Activated T-cell treated with anti-CD3 and anti-CD28 coated beads, Interleukin-2, amount 50 U/mL, for 24 hours (primary cell): Measurements from ENCODE around the gene HEG1.

Experiments
- DNase-seq: peaks from one replicate; pipeline ENCODE4 v3.0.0-alpha.2; 2020
- H3K27ac Mint-ChIP-seq: 2 replicates; pipeline ENCODE4 v1.8.0; 2020; ENCODE audit warnings: mild to moderate bottlenecking, mixed read lengths
- H3K27me3 Mint-ChIP-seq: 2 replicates; pipeline ENCODE4 v1.8.0; 2020; ENCODE audit warnings: mixed read lengths
- H3K36me3 Mint-ChIP-seq: 2 replicates; pipeline ENCODE4 v1.8.0; 2020; ENCODE audit warnings: low read depth, mixed read lengths
- H3K4me1 Mint-ChIP-seq: 2 replicates; pipeline ENCODE4 v1.8.0; 2020; ENCODE audit warnings: low read depth, mixed read lengths
- H3K4me3 Mint-ChIP-seq: 2 replicates; pipeline ENCODE4 v1.8.0; 2020; ENCODE audit warnings: mild to moderate bottlenecking, moderate library complexity, mixed read lengths
- H3K9me3 Mint-ChIP-seq: 2 replicates; pipeline ENCODE4 v1.8.0; 2020; ENCODE audit warnings: mixed read lengths

The HEG1 gene

DNA sequence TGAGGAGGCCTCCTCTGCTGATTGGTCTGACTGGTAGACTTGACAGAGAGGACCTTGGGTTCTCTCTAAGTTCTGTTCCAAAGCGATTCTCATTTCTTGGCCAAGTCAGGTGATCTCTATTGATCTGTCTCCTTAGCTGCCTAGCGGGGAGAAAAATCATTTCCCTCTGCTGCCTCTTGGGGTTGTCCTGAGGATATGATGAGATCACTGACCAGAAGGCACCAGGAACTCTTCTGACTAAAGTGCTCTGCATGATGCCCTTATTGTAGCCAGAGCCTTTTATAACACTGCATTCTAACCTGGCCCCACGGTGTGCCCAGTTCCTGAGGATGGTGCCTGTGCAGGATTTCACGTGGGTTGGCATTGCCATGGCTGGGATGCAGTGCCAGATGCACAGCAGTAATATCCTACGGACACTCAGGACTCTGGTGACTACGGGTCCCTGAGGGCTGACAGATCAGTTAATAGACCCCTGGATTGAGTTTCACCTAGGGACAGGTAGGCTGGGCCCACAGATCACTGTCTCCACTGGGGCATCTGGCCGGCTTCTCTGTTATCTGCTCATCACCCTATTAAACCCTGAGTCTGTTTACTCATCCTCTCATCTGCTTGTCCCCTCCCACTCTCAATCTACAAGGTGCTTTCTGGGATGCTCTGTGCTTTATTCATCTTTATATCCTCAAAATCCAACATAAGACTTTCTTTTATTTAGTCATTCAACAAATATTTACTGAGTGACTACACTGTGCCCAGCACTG, 3.9 kb upstream of the HEG1 start:
- Mint-ChIP-seq H3K4me1 (peaks cover 14% of the 10 kb centered on the region), H3K9me3 (no peaks in the 10 kb centered on the region), H3K4me3 (no peak overlapping the region), H3K27me3 (peaks cover 21% of the 10 kb centered on the region), H3K36me3 (peaks cover 5% of the 10 kb centered on the region), H3K27ac (no peak overlapping the region)
- DNase-seq = no peak

DNA sequence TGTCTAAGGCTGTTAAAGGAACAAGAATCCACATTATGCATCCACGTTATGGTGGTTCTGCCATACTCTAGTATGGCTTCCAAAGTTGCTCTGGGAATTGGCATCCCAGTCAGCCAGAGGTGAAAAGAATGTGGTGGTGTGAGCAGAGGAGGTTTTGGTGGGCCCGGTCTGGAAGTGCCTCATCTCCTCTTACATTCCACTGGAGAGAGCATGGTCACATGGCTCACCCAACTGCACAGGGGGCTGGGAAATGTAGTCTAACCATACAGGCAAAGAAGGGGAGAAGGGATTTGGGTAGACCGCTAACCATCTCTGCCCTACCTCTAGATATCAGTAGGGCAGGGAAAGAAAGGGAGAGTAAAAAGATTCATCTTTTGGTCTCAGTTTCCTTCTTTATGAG, 3.2 kb upstream of the HEG1 start:
- H3K9me3 Mint-ChIP-seq = no peaks in the 10 kb centered on the region
- H3K27me3 Mint-ChIP-seq = peaks cover 21% of the 10 kb centered on the region
- H3K4me1 Mint-ChIP-seq = peaks cover 21% of the 10 kb centered on the region
- H3K27ac Mint-ChIP-seq = no peak overlapping the region
- H3K36me3 Mint-ChIP-seq = peaks cover 6% of the 10 kb centered on the region
- no peak overlapping the region for H3K4me3 Mint-ChIP-seq
- no peak for DNase-seq

DNA sequence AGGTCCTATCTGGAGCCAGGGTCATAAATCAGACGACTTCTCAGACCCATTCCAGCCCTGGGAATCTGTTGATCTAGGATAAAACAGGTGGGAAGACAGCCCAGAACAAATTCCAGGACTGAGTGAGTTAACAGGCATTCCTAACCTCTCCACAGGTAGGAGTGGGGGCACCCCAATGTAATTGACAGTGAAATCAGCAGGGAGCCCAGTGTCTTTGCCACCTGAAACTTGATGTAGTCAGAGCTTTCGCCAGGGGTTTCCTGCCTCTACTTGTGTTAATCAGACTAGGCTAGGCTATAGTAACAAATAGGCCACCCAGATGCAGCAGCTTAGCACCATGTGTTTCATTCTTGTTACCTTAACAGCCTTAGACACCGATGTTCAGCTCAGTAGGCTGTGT, 2.7 kb upstream of the HEG1 start:
- no peak overlapping the region for H3K4me3 Mint-ChIP-seq
- DNase-seq = no peak
- H3K9me3 Mint-ChIP-seq = no peaks in the 10 kb centered on the region
- peaks cover 25% of the 10 kb centered on the region for H3K4me1 Mint-ChIP-seq
- no peak overlapping the region for H3K27ac Mint-ChIP-seq
- peaks cover 6% of the 10 kb centered on the region for H3K36me3 Mint-ChIP-seq
- peaks cover 19% of the 10 kb centered on the region for H3K27me3 Mint-ChIP-seq

DNA sequence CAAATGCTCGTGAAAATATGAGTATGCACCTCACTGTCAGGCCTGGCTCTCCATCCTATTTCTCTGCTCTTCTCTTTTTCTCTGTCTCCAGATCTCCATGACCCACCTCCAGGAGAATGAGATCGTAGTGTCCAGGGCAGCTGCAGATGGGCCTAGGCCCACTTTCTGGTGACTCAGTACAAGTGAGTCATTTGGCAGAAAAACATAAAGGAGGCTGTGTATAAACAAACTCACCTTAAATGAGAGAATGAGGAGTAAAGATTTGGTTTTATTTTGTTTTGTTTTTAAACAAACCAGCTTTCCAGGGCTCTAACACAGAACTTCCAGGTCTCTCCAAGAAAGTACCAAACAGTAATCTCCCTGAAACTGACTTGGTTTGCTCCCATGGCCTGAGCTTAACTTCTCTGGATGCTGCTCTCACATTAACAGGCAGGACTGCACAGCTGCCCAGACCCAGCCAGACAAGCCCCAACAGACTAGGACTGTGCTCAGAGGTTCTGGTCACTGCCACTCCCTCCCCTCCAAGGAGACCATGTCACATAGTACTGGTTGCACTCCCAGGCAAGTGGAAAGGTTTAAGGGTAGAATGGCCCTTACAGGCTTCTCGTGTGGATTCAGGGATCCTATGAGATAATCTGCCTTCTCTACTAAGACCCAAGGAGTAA, 1.5 kb upstream of the HEG1 start:
- no peak for DNase-seq
- H3K4me1 Mint-ChIP-seq = peaks cover 37% of the 10 kb centered on the region
- peak overlapping the region; percentile 66 for H3K4me3 Mint-ChIP-seq
- H3K27me3 Mint-ChIP-seq = peaks cover 15% of the 10 kb centered on the region
- H3K36me3 Mint-ChIP-seq = peaks cover 6% of the 10 kb centered on the region
- no peak overlapping the region for H3K27ac Mint-ChIP-seq
- no peaks in the 10 kb centered on the region for H3K9me3 Mint-ChIP-seq

DNA sequence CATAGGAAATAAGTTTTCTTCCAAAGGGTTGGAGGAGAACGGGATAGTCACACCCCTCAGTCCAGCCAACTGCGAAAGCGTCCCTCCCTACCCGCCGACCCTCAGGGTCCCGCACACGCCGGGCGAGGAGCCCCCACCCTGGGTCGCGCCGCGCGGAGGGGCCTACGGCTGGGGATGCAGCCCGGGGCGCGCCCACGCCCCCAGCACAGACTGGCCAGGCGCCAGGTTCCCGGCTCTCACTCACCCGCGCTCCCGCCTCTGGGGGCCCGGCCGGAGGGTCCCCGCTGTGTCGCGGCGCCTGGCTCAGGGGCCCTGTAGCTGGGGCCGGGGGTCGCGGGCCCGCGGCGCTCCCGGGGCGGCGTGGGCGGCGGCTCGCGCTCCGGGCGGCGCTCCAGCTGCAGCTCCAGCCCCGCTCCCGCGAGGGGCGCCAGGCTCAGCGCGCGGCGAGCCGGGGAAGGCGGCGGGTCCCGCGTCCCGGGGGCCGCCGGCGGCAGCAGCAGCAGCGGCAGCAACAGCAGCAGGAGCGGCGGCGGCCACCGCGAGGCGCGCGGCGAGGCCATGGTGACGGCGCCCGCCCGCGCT, 375 bp downstream of the HEG1 start:
- Mint-ChIP-seq H3K4me1 (peaks cover 56% of the 10 kb centered on the region), H3K4me3 (peak overlapping the region; percentile 85), H3K27ac (peak overlapping the region; percentile 87), H3K27me3 (peaks cover 4% of the 10 kb centered on the region), H3K36me3 (peaks cover 9% of the 10 kb centered on the region), H3K9me3 (no peaks in the 10 kb centered on the region)
- peak; percentile 65 for DNase-seq

DNA sequence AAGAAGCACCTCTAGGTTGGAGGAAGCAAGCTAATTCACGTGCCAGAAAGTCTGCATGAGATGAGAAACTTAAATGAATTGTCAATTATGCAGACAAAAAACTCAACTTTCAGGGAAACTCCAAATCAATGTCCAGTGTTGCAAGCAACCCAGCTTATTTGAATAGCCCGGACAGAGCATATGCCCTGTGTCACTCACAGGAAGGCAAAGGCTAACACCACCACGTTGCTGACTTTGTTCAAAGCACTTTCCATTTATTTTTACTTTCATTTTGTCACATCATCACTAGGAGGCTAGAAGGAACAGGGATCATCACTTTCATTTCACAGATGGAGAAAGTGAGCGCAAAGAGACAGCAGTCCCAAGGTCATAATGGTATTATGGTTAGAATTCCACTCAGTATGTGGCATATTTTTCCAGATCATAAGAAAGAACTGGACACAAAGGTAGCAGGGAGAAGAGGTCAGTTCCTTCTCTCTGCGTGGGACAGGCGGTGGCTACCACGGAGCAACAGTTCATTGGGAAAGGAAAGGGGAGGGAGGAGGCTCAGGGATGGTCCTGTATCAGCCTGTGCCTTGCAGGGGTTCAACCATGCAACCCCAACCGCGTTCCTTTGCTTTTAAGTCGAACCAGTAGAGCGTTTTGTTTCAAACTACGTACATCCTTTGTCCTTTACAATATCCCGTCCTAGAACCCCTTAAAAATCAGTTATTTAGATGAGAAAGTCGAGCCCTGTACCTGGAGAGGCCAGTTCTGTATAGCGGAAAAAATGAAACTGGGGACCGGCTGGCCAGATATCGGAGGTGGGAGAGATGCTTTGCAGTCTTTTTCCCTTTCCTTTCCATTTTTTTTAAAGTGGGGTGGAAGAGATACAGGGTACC, 1.1 kb downstream of the HEG1 start:
- H3K4me3 Mint-ChIP-seq = peak overlapping the region; percentile 85
- peaks cover 58% of the 10 kb centered on the region for H3K4me1 Mint-ChIP-seq
- no peaks in the 10 kb centered on the region for H3K9me3 Mint-ChIP-seq
- H3K27ac Mint-ChIP-seq = peak overlapping the region; percentile 87
- DNase-seq = no peak
- H3K27me3 Mint-ChIP-seq = no peaks in the 10 kb centered on the region
- H3K36me3 Mint-ChIP-seq = peaks cover 11% of the 10 kb centered on the region

DNA sequence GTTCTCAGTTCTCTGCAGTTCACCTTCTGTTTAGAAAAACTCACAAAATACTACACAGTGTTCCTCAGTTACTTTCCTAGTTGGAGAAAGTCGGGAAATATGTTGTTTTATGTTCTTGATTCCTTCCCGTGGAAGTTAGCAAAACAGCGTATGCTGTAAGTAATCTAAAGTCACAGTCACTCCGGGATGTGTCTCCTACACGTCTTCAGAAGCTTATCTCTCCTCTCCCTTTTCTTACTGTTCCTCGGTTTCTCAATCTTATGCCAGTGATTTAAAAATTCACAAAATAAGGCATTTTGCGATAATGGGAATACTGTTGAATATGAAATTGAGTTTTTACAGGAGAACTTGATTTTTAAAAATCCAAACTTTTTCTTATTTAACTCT, 1.7 kb downstream of the HEG1 start:
- no peak for DNase-seq
- no peak overlapping the region for H3K27ac Mint-ChIP-seq
- peak overlapping the region; percentile 85 for H3K4me3 Mint-ChIP-seq
- no peaks in the 10 kb centered on the region for H3K27me3 Mint-ChIP-seq
- peaks cover 17% of the 10 kb centered on the region for H3K36me3 Mint-ChIP-seq
- no peaks in the 10 kb centered on the region for H3K9me3 Mint-ChIP-seq
- peaks cover 64% of the 10 kb centered on the region for H3K4me1 Mint-ChIP-seq

DNA sequence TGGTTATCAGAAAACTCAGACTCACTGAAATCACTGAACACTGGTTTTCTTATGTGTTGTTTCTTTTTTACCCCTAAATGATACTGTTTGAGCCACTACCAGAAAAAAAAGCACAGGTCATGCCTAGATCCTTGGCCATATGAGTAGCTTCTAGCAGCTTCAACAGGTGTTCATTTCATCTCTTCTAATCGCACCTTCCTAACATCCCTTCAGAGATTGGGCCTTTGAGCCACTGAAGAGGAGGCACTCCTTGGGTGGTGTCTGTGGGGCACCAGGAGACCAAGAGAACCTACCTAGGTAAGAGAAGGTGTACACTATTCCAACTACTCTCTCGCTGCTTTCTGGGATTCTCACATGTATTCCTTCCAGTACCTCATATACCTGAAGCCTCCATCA, 2.5 kb downstream of the HEG1 start:
- Mint-ChIP-seq H3K4me1 (peaks cover 68% of the 10 kb centered on the region), H3K36me3 (peaks cover 19% of the 10 kb centered on the region), H3K27me3 (no peaks in the 10 kb centered on the region), H3K27ac (peak overlapping the region; percentile 2), H3K9me3 (no peaks in the 10 kb centered on the region), H3K4me3 (peak overlapping the region; percentile 4)
- DNase-seq = no peak

DNA sequence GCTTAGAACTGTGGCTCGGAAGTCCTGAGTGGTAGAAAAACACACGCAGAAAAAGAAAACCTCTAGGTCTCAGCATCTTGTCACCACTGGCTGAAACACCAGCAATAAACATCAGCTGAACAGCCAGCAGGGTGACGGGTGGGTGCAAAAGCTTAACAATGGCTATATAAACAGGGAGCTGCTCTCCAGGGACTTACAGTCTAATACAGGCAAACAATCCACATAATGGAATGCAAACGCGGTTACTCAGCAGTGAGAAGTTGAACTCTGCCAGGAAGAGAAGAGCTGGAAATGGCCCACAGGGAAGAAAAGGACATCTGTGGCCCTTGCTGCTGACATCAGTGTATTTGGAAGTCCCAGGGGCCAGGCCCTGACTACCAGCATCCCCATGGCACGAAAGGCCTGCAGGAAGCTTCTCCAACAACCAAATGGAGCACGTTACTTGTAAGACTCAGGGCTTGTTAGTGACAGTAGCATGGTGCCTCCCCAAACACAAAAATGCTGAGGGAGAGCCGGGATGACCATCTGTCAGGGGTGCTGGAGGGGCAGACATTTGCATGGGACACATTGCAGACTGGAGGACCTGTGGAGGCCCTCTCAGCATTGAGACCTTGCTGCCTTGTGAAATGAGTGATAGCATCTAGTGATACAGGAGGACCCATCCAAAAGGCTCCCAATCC, 3.0 kb downstream of the HEG1 start:
- peak overlapping the region; percentile 59 for H3K4me3 Mint-ChIP-seq
- no peak for DNase-seq
- peaks cover 70% of the 10 kb centered on the region for H3K4me1 Mint-ChIP-seq
- H3K27me3 Mint-ChIP-seq = no peaks in the 10 kb centered on the region
- peaks cover 19% of the 10 kb centered on the region for H3K36me3 Mint-ChIP-seq
- no peaks in the 10 kb centered on the region for H3K9me3 Mint-ChIP-seq
- H3K27ac Mint-ChIP-seq = peak overlapping the region; percentile 89

DNA sequence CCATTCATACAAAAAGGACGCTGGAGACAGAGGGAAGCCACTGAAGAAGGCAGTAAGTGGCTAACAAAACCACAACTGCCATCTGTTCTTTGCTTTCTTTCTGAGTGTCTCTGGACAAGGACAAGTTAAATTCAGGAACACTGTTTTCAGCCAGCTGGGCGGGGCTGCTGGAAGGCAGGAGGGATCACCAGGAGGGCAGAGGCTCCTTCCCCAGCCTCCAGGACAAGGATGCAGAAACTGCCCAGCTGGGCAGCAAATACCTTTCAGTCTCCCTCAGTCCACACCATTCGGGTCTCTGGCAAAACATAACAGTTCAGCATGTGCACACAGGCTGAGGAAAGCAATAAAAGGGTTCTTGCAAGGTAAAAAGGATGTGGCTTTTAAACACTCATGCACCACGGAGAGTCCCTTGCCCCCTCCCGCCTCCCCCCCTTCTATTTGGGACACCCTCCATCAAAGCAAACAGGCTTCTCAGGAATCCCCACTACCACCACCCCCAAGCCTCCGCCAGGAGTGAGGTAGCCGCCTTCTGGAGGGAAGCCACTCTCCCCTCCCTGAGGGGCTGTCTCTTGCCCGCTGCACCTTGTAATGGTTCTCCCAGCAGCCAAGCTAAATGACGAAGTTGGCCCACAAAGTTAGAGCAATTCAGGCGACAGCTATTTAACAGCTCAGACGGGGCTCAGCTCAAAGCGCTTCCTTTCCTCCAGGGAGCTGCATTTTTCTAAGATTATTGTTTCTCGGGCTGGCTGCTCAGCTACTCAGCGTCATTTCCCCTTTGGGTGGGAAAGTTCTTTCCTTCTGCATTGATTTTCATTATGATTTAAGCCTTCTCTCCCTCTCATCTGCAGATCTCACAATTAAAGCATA, 3.8 kb downstream of the HEG1 start:
- H3K36me3 Mint-ChIP-seq = peaks cover 19% of the 10 kb centered on the region
- no peaks in the 10 kb centered on the region for H3K27me3 Mint-ChIP-seq
- peaks cover 71% of the 10 kb centered on the region for H3K4me1 Mint-ChIP-seq
- peak; percentile 73 for DNase-seq
- peak overlapping the region; percentile 89 for H3K27ac Mint-ChIP-seq
- H3K4me3 Mint-ChIP-seq = peak overlapping the region; percentile 59
- H3K9me3 Mint-ChIP-seq = no peaks in the 10 kb centered on the region

DNA sequence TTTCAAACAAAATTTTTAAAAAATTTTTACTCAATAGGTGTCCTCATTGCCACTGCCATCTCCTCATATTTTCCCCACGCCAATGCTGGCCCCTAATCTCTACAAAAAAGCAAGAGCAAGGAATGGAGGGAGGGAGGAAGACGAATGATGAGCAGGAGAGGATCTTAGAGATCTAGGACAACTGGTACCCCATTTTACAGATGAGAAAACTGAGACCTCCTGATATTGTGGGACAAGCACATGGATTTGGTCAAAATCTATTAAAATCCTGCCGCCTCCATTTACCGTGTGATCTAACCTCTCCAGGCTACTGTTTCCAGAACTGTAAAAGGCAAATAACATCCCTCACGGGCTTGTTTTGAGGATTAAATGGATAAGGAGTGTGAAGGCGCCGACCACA, 4.6 kb downstream of the HEG1 start:
- Mint-ChIP-seq H3K4me1 (peaks cover 69% of the 10 kb centered on the region), H3K4me3 (peak overlapping the region; percentile 59), H3K9me3 (no peaks in the 10 kb centered on the region), H3K27me3 (no peaks in the 10 kb centered on the region), H3K36me3 (peaks cover 19% of the 10 kb centered on the region), H3K27ac (peak overlapping the region; percentile 89)
- no peak for DNase-seq

DNA sequence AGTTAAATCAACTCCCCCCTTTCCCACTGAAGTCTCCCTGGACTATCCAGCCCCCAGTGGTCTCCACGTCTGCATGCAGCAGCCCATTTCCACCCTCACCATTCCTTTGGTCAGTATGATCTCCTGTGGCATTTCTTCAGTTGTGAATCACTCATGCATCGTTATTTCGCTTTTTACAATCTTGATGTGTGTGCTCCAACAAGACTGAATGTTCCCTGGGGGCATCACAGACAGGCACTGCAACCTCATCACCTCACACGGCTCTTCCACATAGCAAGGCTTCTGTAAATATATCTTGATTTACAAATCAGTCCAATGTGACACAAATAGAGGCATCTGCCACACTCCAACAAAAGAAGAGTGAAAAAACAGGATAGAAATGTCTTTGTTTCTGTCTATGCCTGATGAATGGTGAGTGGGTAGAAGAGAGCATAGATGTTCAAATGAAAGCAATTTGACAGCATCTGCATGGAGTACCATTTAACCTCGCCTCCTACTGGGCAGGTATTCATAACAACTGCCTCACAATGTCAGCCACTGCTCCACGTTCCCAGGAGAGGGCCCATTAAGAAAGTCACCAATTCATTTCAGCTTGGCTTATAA, 5.2 kb downstream of the HEG1 start:
- H3K9me3 Mint-ChIP-seq = no peaks in the 10 kb centered on the region
- H3K4me3 Mint-ChIP-seq = no peak overlapping the region
- H3K36me3 Mint-ChIP-seq = peaks cover 19% of the 10 kb centered on the region

DNA sequence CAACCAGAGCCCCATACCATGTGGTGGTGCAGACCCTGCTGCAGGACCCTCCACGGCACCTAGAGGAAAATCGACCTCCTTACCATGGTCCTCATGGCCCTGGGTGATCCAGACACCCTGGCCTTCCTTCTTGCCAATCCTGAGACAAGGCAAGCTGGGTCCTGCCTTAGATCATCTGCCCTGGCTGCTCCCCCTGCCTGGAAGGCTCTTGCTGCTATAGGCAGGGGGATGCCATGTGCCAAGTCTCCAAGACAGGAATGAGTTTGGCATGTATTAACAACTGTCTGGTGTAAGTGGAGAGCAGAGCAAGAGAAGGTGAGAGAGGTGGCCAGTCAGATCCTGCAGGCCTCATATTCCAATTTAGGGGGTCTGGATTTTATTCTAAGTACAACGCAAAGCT, 7.5 kb downstream of the HEG1 start:
- Mint-ChIP-seq H3K27ac (no peak overlapping the region), H3K36me3 (peaks cover 13% of the 10 kb centered on the region), H3K4me3 (no peak overlapping the region), H3K4me1 (peaks cover 53% of the 10 kb centered on the region), H3K9me3 (no peaks in the 10 kb centered on the region), H3K27me3 (no peaks in the 10 kb centered on the region)
- no peak for DNase-seq

More for the DNA sequence above, 5.2 kb downstream of the HEG1 start:
- Mint-ChIP-seq H3K27ac (no peak overlapping the region), H3K4me1 (peaks cover 70% of the 10 kb centered on the region), H3K27me3 (no peaks in the 10 kb centered on the region)
- DNase-seq = no peak
